Measurements from ENCODE around the gene CPNE1.

CPNE1 gene

DNA sequence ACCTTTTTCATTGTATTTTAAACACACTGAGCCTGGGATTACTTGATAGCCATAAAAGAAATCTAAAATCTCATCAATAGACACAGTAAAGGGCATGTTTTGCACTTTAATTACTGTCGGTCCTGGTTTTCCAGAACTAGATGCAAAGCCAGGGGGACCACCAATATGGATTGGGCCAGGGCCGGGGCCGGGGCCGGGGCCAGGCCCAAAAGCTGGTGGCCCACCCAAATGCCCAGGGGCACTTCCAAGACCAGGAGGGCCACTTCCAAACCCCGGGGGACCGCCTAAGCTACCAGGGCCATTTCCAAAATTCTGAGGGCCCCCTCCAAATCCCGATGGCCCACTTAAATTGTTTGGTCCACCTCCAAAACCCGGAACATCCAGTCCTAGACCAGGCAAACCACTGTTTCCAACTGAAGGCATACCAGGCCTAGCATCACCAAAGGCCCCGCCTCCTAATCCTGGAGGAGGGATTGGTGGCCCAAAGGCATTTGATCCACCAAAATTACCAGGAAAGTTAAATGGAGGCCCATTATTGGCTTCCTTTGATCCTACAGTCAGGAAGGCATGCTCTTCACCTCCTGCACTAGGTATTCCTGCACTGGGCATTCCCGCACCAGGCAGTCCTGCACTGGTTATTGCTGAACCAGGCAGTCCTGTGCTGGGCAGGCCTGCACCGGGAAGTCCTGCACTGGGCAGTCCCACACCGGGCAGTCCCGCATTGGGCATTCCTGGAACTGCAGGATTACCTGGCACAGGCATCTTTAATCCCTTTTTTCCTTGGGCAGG, 11.9 kb downstream of the CPNE1 start:
- no peak for DNase-seq

DNA sequence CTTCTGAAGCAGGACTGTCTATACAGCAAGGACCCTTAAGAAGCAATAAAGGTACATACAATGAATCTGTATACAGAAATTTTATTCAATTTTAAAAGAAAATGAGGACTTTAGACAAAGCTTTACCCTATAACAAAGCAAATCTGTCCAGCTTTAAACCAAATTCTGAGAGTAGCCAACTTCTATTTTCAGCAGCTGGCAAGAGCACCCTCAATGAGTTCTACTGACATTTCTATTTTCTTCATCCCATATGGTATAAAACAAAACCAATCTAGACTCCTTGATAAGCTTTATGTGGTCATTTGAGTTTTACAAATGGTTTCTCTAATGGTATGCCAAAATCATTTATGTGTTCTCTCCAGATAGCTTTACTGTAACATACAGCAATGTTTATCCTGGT, 12.7 kb downstream of the CPNE1 start:
- DNase-seq, result no peak

DNA sequence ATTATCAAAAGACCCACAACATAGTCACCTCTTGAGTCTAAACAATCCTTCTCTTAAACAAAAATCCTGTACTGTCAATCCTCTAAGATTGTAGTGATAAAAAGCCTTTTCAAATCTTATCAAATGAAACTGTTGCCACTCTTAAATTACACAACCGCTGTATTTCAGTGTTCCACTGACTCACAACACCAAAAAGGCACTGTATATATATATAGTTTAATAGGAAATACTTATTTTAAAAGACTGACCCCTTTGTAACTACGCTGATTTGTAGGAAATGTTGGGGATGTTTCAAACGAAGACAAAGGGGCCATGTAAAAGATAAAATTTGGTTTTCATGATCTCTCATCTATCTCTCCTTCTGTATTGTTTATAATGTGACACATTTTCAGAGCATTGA, 14.1 kb downstream of the CPNE1 start:
- no peak for DNase-seq

DNA sequence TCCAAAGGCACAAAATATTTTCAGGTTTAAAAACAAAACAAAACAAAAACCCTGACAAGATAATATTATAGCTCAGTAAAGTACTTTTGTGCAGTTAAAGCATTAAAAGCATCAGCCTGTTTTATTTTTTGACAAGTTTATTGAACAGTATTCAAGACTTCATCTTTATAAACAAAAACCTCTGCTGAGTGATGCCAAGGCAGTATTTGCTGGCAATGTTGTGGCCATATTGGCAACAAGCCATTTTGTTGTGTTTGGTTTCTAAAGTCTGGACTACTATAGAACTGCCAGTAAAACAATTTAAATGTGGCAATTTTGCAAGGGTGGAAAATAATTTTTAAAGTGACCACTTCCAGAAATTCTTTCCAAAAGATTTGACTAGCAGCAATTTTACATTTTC, 15.9 kb downstream of the CPNE1 start:
- DNase-seq, result no peak

DNA sequence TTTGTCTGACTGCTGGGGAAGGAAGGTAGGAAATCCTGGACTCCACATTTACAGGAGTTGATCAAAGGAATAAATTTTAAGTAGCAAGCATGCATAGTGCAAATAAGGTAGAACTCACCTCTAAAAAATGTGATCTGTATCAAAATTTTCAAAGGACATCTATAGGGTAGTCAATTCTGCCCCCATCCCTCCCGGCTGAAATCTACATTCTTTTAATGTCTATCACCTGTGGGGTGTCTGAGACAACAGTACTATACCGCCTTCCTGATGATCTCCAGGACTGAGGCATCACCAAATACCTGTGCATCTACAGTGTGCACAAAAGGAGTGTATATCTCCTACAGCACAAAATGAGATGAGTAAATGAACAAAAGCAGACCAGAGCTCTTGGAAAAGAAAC, 19.9 kb downstream of the CPNE1 start:
- DNase-seq, result no peak

DNA sequence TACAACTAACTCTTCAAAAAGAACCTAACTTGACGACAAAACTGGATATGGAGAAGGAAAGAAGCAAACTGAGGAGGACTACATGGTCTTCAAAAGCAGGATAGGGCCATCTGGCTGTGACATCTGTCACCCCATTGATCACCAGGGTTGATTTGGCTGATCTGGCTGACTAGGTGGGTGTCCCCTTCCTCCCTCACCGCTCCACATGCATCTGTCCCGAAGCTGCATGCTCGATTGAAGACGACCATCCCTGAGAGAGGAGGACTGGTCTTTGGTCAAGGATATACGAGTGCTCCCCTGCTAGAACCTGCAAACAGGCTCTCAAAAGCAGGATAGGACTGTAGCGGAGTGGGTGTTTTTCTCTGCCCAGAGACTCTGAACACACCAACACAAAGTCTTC, 21.7 kb downstream of the CPNE1 start:
- no peak for DNase-seq

DNA sequence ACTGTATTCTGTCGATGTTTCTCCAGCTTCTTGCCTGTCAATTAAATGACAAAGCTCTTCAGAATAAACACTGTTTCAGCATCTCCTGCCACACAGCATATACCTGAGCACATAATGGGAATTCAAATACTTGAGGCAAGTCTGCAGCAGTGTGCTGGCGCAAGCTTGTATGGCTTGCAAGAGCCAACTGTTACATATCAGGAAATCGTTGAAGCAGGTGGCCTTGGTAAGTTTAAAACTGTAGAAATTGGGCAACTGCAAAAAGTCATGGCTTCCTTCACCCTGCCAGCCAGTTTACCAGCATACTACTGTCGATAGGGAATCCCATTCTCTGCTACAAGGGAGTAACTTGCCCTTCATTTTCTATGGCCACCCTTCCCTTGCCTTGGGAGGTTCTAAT, 23.0 kb downstream of the CPNE1 start:
- no peak for DNase-seq

DNA sequence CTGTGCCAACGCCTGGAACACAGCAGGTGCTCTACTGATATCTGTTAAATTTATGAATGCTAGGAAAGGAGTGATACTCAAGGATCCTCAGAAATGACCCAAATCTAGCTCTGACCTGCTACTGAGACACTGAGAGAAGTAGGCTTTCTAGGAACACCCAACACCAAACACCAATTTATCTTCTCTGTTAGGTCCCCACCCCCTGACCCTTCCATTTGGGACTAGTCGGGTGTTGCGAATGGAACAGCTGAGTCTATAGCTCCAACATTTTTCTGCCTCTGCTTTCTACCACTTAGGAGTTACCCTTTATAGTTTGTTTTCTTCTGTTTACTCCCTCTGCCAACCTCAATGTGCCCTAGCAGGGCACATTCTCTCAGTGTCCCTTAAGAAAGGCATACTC, 24.0 kb downstream of the CPNE1 start:
- no peak for DNase-seq

DNA sequence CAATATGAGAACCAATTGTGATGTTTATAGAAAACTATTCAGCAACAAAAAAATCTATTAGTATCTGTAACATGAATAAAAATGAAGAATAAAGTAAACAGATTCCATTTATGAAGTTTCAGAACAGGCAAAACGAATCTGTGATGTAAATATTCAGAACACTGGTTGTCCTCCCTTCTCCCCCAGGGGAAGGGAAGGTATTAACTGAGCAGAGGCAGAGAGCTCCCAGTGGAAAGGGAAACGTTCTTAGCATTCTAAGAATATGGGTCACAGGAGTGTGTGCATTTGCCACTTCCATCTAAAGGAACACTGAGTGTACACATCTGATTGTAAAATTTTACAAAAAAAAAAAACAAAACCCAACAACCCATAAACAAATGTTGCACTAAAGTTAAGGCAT, 25.9 kb downstream of the CPNE1 start:
- DNase-seq, result no peak

DNA sequence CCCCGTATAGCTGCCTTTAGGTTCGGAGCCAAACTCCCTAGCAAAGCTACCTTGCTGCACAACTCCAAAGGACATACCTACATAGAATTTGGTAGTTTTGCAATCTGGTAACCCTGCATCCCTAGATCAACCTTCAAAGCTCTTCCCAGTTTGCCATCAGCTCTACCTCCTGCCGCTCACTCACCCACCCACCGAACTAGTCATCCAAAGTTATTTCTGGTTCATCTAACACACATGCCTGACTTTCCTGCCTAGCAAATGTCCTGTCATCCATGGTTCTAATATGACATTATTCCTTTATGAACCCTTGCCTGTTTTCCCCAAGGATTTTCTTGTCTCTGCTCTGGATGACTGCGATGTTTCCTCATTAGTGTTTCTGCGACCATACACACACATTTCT, 27.4 kb downstream of the CPNE1 start:
- DNase-seq, result no peak

DNA sequence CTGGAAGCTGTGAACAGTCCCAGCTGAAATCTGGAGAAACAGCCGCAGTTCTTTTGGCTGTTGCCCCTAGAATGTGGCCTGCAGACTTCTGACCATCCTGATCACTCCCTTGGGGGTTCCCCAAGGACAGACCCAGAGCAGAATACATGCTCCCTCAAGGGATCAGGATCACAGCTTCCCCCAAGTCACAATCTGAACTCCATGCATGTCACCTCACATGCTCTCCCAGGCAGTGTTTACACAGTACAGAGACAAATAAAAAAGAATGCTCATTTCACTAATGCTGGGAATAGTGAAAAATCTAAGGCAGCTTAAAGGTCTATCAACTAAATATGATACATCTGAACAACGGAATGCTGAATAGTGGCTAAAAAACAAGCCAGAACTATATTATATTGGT, 28.6 kb downstream of the CPNE1 start:
- DNase-seq, result no peak

DNA sequence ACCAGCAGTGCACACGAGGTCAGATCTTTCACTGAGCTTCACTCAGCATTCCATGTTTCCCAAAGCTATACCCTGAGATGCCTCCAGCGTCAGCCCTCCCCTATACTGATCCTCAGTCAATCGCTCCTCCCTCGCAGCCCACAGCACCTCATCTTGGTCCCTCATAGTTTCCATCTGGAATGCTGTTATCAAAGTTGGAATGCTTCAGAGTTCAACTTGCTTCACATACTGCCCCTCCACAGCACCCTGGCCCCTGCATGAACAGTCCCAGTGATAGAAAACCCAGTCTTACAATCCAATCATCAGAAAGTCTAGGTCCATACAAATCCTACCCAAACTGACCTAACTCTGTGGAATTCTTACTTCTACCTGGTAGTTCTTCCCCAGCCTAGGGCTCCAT, 29.0 kb downstream of the CPNE1 start:
- DNase-seq, result no peak

DNA sequence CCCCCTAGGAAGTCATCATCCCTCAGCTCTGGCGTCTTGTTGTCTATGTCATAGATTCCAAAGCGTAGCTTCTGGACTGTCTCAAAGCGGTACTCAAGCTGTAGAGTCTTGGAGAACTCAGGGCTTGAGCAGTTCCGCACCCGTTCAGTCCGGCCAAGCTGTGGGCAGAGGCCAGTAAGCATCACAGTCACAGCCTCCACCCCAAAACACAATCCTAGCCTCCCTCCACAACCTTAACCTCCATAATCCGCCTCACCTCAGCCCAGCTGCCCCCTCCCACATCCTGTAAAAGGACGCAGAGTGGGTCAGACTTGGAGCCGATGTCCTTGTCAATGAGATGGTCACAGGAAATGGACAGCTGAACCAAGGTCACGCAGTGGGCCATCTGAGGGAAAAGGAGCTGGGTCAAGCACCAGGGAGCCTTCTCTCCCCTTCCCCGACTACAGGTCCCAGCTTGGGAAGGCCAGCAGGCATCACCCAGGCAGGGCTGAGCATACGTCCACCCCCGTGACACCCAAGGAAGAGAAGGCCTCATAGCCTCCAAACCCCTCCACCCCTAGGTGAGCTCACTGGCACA, 32.1 kb downstream of the CPNE1 start:
- DNase-seq, result no peak

DNA sequence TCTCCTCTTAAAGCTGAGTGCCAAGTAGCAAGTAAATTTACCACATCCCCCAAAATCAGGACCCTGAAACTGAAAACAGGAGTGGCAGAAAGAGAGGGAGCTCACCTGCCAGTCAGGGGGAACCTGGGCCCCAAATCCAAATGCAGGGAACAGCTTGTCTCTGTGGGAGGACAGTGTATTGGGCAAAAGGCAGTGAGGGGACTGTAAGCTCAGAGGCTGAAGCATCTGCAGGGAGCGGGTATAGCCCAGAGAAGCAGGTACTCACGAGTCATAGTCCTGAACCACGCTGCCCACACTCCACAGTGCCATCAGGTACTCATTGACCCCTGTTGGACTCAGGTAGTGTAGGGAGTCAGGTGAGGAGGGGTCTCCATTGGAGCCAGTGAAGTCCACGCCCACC, 34.1 kb downstream of the CPNE1 start:
- no peak for DNase-seq

DNA sequence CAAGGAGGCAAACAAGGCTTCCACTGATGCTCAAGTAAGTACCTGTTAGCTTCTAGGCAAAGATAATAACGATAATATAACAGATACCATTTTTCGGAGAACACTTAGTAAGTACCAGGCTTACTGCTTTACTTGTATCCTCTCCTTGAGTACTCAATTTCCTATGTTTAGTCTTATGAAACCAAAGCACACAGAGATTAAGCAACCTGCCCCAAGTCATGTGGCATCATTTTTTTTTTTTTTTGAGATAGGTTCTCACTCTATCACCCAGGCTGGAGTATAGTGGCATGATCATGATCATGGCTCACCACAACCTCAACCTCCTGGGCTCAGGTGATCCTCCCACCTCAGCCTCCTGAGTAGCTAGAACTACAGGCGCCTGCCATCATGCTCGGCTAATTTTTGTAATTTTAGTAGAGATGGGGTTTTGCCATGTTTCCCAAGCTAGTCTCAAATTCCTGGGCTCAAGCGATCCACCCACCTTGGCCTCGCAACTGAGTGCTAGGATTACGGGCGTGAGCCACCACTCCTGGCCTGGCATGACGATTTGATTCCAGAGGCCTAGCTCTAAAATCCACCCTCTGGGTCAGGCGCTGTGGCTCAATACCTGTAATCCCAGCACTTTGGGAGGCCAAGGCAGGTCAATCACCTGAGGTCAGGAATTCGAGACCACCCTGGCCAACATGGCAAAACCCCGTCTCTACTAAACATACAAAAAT, 35.1 kb downstream of the CPNE1 start:
- DNase-seq, result peak in 2 of 3 donors; percentile 15 to 25

DNA sequence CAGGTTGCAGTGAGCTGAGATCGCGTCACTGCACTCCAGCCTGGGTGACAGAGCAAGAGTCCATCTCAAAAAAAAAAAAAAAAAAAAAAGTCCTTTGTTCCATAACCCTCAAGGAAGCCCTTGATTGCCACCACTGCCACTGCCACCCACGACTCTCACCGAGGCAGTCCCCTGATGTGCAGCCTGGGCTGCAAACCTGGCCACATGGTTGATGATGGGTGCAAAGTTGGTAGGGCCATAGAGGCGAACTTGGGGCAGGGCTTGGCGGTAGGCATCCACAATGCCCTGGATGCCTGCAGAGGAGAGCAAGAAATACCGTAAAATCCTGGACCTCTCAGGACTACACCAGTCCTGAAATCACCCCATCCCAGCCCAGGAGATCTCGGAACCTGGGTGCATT, 37.6 kb downstream of the CPNE1 start:
- DNase-seq, result no peak

DNA sequence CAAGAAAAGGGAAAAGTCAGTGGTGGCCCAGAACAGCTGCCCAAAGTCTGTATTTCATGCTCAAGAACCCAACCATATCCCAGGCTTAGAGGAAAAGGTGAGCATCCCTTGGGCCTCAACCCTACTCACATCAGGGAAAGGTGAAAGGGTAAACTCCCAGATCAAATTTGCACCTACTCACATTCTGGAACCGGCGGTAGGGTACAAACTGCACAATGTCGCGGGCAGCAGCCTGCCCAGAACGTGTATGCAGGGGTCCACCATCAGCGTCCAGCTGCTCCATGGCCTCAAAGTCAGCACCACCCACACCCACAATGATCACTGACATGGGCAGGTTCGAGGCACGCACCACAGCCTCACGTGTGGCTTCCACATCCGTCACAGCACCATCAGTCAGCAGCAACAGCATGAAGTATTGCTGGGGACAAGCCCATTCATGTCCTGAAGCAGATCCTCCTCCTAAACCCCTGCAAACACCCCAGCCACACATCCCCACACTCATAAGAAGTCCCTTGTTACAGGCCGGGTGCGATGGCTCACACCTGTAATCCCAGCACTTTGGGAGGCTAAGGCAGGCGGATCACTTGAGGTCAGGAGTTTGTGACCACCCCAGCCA, 38.2 kb downstream of the CPNE1 start:
- no peak for DNase-seq

DNA sequence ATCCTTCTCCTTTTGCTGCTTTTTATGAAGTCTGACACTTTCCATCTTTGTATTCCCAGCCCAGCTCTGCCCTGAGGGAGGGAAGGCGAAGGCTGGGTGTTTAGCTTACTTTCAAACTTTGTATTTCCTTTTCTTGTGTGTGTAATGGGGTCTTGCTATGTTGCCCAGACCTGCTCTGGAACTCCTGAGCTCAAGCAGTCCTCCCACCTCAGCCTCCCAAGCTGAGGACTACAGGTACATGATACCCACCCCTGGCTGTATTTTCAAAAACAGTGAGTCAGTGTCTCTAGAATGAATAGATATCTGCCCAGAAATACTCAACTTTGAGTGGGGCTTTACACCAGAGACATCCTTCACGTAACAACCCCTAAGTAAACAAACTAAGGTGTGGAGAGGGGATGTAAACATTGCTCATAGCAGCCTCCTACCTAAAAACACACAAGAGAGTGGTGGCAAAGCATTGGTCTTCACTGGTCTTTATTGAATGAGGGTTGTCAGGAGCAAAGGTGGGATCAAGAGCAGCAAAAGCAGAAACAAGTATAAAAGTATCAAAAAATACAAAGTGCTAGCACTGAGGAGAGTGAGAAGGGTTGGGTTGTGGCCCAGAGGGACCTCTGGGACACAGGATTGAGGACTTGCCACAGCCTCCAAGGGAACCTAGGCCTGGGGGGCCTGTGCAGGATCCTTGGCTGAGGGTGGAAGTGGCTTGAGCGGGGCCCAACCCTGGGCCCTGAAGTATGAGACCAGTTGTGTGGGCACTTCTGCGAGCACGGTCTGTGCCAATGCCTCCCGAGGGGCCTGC, 38.9 kb downstream of the CPNE1 start:
- no peak for DNase-seq

DNA sequence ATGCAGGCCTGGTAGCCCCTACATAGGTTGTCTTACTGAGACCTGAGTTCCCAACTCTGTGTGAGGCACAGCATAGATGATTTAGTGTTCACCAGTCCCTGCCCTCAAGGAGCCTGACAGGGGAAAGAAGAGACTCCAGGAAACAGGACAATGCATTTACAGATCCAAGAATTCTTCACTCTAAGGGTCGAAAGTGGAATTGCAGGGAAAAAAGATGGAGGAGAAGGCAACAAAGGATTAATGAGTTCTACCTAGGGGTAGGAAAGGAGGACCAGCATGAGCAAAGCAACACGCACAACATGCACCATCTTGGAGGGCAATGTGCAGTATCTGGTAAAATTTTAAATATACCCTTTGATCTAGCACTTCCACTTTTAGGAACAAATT, 43.1 kb downstream of the CPNE1 start:
- DNase-seq, result no peak

DNA sequence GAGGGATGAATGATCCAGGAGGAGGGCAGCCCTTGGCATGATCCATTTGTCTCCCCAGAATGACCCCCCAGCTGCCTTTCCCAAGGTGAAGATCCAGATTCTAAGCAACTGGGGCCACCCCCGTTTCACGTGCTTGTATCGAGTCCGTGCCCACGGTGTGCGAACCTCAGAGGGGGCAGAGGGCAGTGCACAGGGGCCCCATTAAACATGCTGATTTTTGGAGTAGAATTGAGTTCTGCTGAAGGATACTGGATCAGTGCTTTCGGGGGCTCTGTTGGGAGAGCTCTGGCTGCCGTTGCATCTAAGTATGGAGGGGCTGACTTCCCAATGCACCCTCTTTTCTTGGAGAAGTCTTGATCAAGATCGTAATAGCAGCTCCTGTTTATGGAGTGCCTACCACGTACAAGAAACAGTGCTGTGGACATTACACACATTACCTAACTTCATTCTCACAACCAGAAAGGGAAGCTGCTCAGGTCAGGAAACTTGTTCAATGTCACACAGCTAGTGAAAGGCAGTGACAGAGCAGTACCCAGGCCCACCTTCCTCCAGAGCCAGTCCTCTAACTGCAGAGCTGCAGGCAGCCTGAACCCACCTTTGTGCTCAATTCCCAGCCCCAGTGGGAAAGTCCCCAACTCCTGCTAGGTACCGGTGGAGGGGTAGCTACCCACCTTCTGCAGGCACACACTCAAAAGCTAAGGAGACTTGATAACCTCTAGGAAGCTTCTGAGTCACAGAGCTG, 43.7 kb downstream of the CPNE1 start:
- DNase-seq, result no peak

DNA sequence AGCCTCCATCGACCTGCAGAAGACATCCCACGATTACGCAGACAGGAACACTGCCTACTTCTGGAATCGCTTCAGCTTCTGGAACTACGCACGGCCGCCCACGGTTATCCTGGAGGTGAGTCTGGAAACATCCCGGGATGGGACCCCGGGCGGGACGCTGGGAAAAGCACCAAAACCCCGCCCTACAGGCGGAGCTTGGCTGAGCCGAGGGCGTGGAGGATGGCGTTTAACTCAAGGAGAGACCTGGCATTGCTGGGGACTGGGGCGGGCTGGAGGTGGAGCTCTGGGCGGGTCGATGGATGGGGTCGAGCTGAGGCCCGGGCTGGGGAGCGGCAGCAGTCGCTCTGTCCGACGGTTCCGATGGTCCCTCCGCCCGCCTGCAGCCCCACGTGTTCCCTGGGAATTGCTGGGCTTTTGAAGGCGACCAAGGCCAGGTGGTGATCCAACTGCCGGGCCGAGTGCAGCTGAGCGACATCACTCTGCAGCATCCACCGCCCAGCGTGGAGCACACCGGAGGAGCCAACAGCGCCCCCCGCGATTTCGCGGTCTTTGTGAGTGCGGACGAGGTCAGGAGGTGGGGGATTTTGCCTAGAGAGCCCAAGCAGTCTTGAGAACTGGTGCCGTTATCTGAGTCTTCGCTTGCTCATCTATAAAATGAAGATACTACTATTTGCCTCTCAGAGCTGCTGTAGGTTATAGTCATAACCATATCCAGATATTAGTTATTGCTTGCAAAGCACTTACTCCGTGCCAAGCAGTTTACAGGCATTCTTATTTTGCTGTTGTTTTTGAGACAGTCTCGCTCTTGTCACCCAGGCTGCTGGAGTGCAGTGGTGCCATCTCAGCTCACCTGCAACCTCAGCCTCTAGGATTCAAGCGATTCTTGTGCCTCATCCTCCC, 45.3 kb downstream of the CPNE1 start:
- DNase-seq, result peak; percentile 57 to 74 (median 58)
